Spleen (tissue), 11 donors: ENCODE data around the gene NCOR1. TPM values are rescaled to one million over a fixed set of nuclear protein-coding genes. Genes with fewer than 3 reads are reported as not detected.
A peak's percentile ranks its signal among the peaks of the same experiment; 100 is the strongest.

Experiments used
- DNase-seq: peaks from one replicate; pipeline ENCODE4 v3.0.0-alpha.2; 2020
- H3K27ac ChIP-seq, 8 donors: fragments of 200-600 bp; sonication (generic) in 7 of 8; 1 replicate in 4 of 8; 2 replicates in 4 of 8; pipeline versions ENCODE4 v1.5.0 to v1.8.0; 2016 to 2021; ENCODE audit warnings: inconsistent platforms in 4 of 8, mild to moderate bottlenecking in 4 of 8, moderate library complexity in 1 of 8
- H3K27me3 ChIP-seq, 7 donors: fragments of 200-600 bp; sonication (generic) in 6 of 7; replicated peaks in 1 of 7; 1 replicate in 4 of 7; 2 replicates in 3 of 7; pipeline versions ENCODE4 v1.5.0 to v1.8.0; 2016 to 2021; ENCODE audit warnings: inconsistent platforms in 3 of 7, mild to moderate bottlenecking in 1 of 7
- H3K36me3 ChIP-seq, 6 donors: fragments of 200-600 bp; sonication (generic) in 5 of 6; 1 replicate in 4 of 6; 2 replicates in 2 of 6; pipeline versions ENCODE4 v1.5.0 to v1.8.0; 2016 to 2021; ENCODE audit warnings: inconsistent platforms in 2 of 6
- H3K4me1 ChIP-seq, 6 donors: fragments of 200-600 bp; sonication (generic) in 5 of 6; 1 replicate in 3 of 6; 2 replicates in 3 of 6; pipeline versions ENCODE4 v1.5.0 to v1.8.0; 2016 to 2021; ENCODE audit warnings: inconsistent platforms in 3 of 6
- H3K4me3 ChIP-seq, 8 donors: fragments of 200-600 bp; sonication (generic) in 7 of 8; 1 replicate in 4 of 8; 2 replicates in 4 of 8; pipeline versions ENCODE4 v1.5.0 to v1.8.0; 2016 to 2021; ENCODE audit warnings: inconsistent platforms in 4 of 8, mild to moderate bottlenecking in 4 of 8, moderate library complexity in 2 of 8
- H3K9me3 ChIP-seq, 8 donors: fragments of 200-600 bp; sonication (generic) in 7 of 8; 1 replicate in 4 of 8; 2 replicates in 4 of 8; pipeline versions ENCODE4 v1.5.0 to v1.8.0; 2016 to 2021; ENCODE audit warnings: inconsistent platforms in 4 of 8
- CTCF ChIP-seq, 11 experiments: fragments of 200-600 bp in 7 of 11; fragments of 450-650 bp in 4 of 11; sonication (generic) in 4 of 11; IDR thresholded peaks in 8 of 11; conservative IDR thresholded peaks in 3 of 11; 1 replicate in 7 of 11; 2 replicates in 4 of 11; pipeline versions ENCODE4 v1.4.0 to v1.8.0; 2016 to 2021; ENCODE audit warnings: antibody characterized with exemption in 11 of 11, inconsistent platforms in 4 of 11, mild to moderate bottlenecking in 1 of 11
- POLR2A ChIP-seq, 3 donors: fragments of 450-650 bp; IDR thresholded peaks; one replicate each; pipeline ENCODE4 v1.5.1; 2017; ENCODE audit warnings: antibody characterized with exemption in 3 of 3, mild to moderate bottlenecking in 1 of 3
- POLR2AphosphoS5 ChIP-seq, 3 donors: sonication (generic); formaldehyde crosslinking; IDR thresholded peaks; one replicate each; pipeline ENCODE4 v1.5.1; 2017; ENCODE audit warnings: antibody characterized with exemption in 3 of 3
- WGBS, 5 donors: extraction: QIAGEN DNeasy Blood & Tissue Kit in 3 of 5; methylation state at CpG; one replicate each; pipeline versions ENCODE4 v1.1.5 to v1.1.7; 2013 to 2018; 5-methylcytosine and 5-hydroxymethylcytosine counted together
- intact Hi-C: fragments of 100-400 bp; cut with DNase I; formaldehyde crosslinking; loops from one replicate; pipeline ENCODE4 v1.15.0; 2023; ENCODE audit warnings: low total_unique reads
- polyA plus RNA-seq, 3 donors: library from polyadenylated mRNA; stranded (reverse); fragments of 200-250 nt; gene quantifications; one replicate each; pipeline ENCODE4 v1.2.1, GENCODE V29; 2013
- total RNA-seq, 7 donors: library from RNA; depleted of rRNA in 3 of 7; stranded (reverse); fragments of >200 nt in 3 of 7; fragmentation: NEBNext Ultra II Directional in 4 of 7; extraction: Animal tissue kit (Norgen Biotek cat#: 25700) in 4 of 7; gene quantifications; one replicate each; pipeline versions ENCODE4 v1.1.0 to v1.2.1, GENCODE V29; 2016 to 2021
- donor health status: healthy with polysubstance abuse.
- donor health status: DM: no; HTN: no; CAD: no; lungs with moderate emphysema.
- donor health status: DM: no; HTN: no; CAD: no.
- donor health status: Bipolar disorder and iron deficiency.
- donor health status: healthy.
- donor health status: DM: no; HTN: no; CAD: no.
- donor health status: DM: yes; HTN: yes; CAD: no.

Gene NCOR1
- total and polyA plus RNA-seq, 10 donors = 28.4 to 250 (median 140) TPM

DNA sequence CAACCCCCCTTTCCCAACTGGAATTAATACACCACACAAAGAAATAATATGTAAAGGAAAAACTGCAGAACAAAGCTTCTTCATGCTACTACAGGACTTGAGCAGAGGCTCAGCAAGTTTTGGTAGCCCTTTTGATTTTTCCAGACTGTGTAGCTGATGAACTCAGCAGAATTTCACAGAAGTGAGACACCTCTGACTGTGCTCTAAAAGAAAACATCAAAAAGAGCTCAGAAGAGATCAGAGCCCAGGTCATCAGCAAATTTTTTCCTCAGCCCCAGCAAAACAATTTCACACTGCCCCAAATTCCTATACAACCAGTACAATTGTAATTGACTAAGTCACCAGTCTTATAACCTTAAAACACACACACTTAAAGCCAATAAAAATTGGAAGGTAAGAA, 177.7 kb downstream of the NCOR1 start:
- Histone ChIP-seq H3K4me1 (peaks cover 0 to 14% (median 3%) of the 10 kb centered on the region in 6 donors), H3K9me3 (no peaks in the 10 kb centered on the region), H3K36me3 (peaks cover 0 to 100% (median 79%) of the 10 kb centered on the region in 6 donors), H3K27ac (peak overlapping the region in 1 of 8 donors; percentile 22), H3K4me3 (no peak overlapping the region), H3K27me3 (no peaks in the 10 kb centered on the region)
- DNase-seq = no peak
- intact Hi-C loops = no loop called here
- TF ChIP-seq POLR2A (IDR thresholded peaks at IDR 0.05) (no peak), CTCF (IDR thresholded peaks at IDR 0.05 in 8 of 11, conservative IDR thresholded peaks at IDR 0.05 in 3 of 11) (no peak), POLR2AphosphoS5 (IDR thresholded peaks at IDR 0.05) (no peak)

DNA sequence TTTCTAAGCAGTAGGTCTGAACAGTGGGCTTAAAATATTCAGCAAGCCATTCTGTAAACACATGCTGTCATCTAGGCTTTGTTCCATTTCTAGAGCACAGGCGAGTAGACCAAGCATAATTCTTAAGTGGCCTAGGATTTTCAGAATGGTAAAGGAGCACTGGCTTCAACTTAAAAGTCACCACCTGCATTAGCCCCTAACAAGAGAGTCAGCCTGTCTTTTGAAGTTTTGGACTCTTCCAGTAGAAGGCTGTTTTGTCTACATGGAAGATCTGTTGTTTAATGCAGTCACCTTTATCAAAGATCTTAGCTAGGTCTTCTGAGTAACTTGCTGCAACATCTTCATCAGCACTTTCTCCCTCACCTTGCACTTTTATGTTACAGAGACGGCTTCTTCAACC, 179.1 kb downstream of the NCOR1 start:
- no peaks in the 10 kb centered on the region for H3K9me3 ChIP-seq
- no peaks in the 10 kb centered on the region for H3K27me3 ChIP-seq
- intact Hi-C loops = no loop called here
- TF ChIP-seq POLR2A (IDR thresholded peaks at IDR 0.05) (no peak), POLR2AphosphoS5 (IDR thresholded peaks at IDR 0.05) (no peak), CTCF (IDR thresholded peaks at IDR 0.05 in 8 of 11, conservative IDR thresholded peaks at IDR 0.05 in 3 of 11) (no peak)
- 90 to 93% (median 93%) methylated on average over 2 of the region's 2 CpGs for WGBS, 5 donors
- peaks cover 0 to 9% (median 2%) of the 10 kb centered on the region in 6 donors for H3K4me1 ChIP-seq
- DNase-seq = no peak
- peaks cover 0 to 100% (median 83%) of the 10 kb centered on the region in 6 donors for H3K36me3 ChIP-seq
- H3K4me3 ChIP-seq = no peak overlapping the region
- no peak overlapping the region for H3K27ac ChIP-seq

- no peaks in the 10 kb centered on the region for H3K9me3 ChIP-seq
- DNase-seq = no peak
- H3K4me3 ChIP-seq = no peak overlapping the region
- peaks cover 0 to 100% (median 89%) of the 10 kb centered on the region in 6 donors for H3K36me3 ChIP-seq
- WGBS, 5 donors = 87 to 95% (median 89%) methylated on average over 7 of the region's 7 CpGs
- no peak overlapping the region for H3K27ac ChIP-seq
- TF ChIP-seq POLR2A (IDR thresholded peaks at IDR 0.05) (no peak), POLR2AphosphoS5 (IDR thresholded peaks at IDR 0.05) (no peak), CTCF (IDR thresholded peaks at IDR 0.05 in 8 of 11, conservative IDR thresholded peaks at IDR 0.05 in 3 of 11) (no peak)
- H3K27me3 ChIP-seq = no peaks in the 10 kb centered on the region
- no peaks in the 10 kb centered on the region for H3K4me1 ChIP-seq
- intact Hi-C loops = no loop called here
Observed at GRCh38 chr17:16033729-16034349, 181.5 kb downstream of the NCOR1 start.

GRCh38 chr17:16027708-16028584, 187.4 kb downstream of the NCOR1 start:
- Histone ChIP-seq H3K4me1 (peaks cover 0 to 10% (median 1%) of the 10 kb centered on the region in 6 donors), H3K9me3 (no peaks in the 10 kb centered on the region), H3K27me3 (no peaks in the 10 kb centered on the region), H3K36me3 (peaks cover 6 to 100% (median 86%) of the 10 kb centered on the region in 6 donors), H3K4me3 (no peak overlapping the region), H3K27ac (peak overlapping the region; percentile 9 to 62 (median 44))
- 70 to 82% (median 73%) methylated on average over 5 of the region's 5 CpGs for WGBS, 5 donors
- intact Hi-C loops = no loop called here
- TF ChIP-seq CTCF (IDR thresholded peaks at IDR 0.05 in 8 of 11, conservative IDR thresholded peaks at IDR 0.05 in 3 of 11) (no peak), POLR2A (IDR thresholded peaks at IDR 0.05) (no peak), POLR2AphosphoS5 (IDR thresholded peaks at IDR 0.05) (no peak)
- no peak for DNase-seq
